ENCODE data around the gene KRTAP5-1.

Gene KRTAP5-1

GRCh38 chr11:1558775-1559110, 26.3 kb downstream of the KRTAP5-1 start:
- DNase-seq, result no peak

GRCh38 chr11:1557904-1558774, 26.9 kb downstream of the KRTAP5-1 start:
- DNase-seq, result no peak

- DNase-seq, result no peak
These were observed 27.8 kb downstream of the KRTAP5-1 start for GRCh38 chr11:1557051-1557884.

GRCh38 chr11:1556278-1556902, 28.7 kb downstream of the KRTAP5-1 start:
- DNase-seq, result no peak

- DNase-seq, result no peak
These were observed 29.4 kb downstream of the KRTAP5-1 start for GRCh38 chr11:1555713-1556153.

GRCh38 chr11:1554981-1555712, 29.9 kb downstream of the KRTAP5-1 start:
- DNase-seq, result no peak

- peak; percentile 35 for DNase-seq
These were observed 31.1 kb downstream of the KRTAP5-1 start for GRCh38 chr11:1553808-1554594.

GRCh38 chr11:1549338-1550330, 35.4 kb downstream of the KRTAP5-1 start:
- no peak for DNase-seq

- DNase-seq, result peak; percentile 51
These were observed 36.6 kb downstream of the KRTAP5-1 start for GRCh38 chr11:1548221-1549070.

- DNase-seq, result no peak
These were observed 37.5 kb downstream of the KRTAP5-1 start for GRCh38 chr11:1547467-1548098.

GRCh38 chr11:1546536-1547466, 38.3 kb downstream of the KRTAP5-1 start:
- DNase-seq, result no peak

GRCh38 chr11:1546077-1546535, 39.0 kb downstream of the KRTAP5-1 start:
- no peak for DNase-seq

GRCh38 chr11:1545432-1545831, 39.7 kb downstream of the KRTAP5-1 start:
- no peak for DNase-seq

- no peak for DNase-seq
These were observed 40.5 kb downstream of the KRTAP5-1 start for GRCh38 chr11:1544536-1544935.

GRCh38 chr11:1543606-1544263, 41.3 kb downstream of the KRTAP5-1 start:
- no peak for DNase-seq

GRCh38 chr11:1542267-1542666, 42.8 kb downstream of the KRTAP5-1 start:
- no peak for DNase-seq

- no peak for DNase-seq
These were observed 43.4 kb downstream of the KRTAP5-1 start for GRCh38 chr11:1541474-1542204.

Measured in NCI-H2029 treated with DMSO at 0.1 percent for 48 hours (cell line).